Measurements from ENCODE around the gene FOXF1.

FOXF1 gene

GRCh38 chr16:86467490-86467889 is 42.8 kb upstream of the FOXF1 start:
- H3K4me3 ChIP-seq (ENCODE audit: low read length), result no peak overlapping the region
- no peak for TF ChIP-seq CTCF (IDR thresholded peaks at IDR 0.05; ENCODE audit: insufficient read depth, low read depth, low read length, missing control alignments)
- DNase-seq (ENCODE audit: low read depth), result no peak

GRCh38 chr16:86470964-86471363 is 39.4 kb upstream of the FOXF1 start:
- H3K4me3 ChIP-seq (ENCODE audit: low read length), result no peak overlapping the region
- no peak for TF ChIP-seq CTCF (IDR thresholded peaks at IDR 0.05; ENCODE audit: insufficient read depth, low read depth, low read length, missing control alignments)

GRCh38 chr16:86471896-86472295 is 38.4 kb upstream of the FOXF1 start:
- H3K4me3 ChIP-seq (ENCODE audit: low read length), result no peak overlapping the region
- no peak for TF ChIP-seq CTCF (IDR thresholded peaks at IDR 0.05; ENCODE audit: insufficient read depth, low read depth, low read length, missing control alignments)
- no peak for DNase-seq (ENCODE audit: low read depth)

More at GRCh38 chr16:86470964-86471363, 39.4 kb upstream of the FOXF1 start:
- no peak for DNase-seq (ENCODE audit: low read depth)

- TF ChIP-seq CTCF (IDR thresholded peaks at IDR 0.05; ENCODE audit: insufficient read depth, low read depth, low read length, missing control alignments), result no peak
- DNase-seq (ENCODE audit: low read depth), result no peak
- H3K4me3 ChIP-seq (ENCODE audit: low read length), result no peak overlapping the region
These were observed 38.0 kb upstream of the FOXF1 start for GRCh38 chr16:86472366-86472765.

GRCh38 chr16:86476956-86477534 is 33.3 kb upstream of the FOXF1 start:
- no peak for TF ChIP-seq CTCF (IDR thresholded peaks at IDR 0.05; ENCODE audit: insufficient read depth, low read depth, low read length, missing control alignments)
- DNase-seq (ENCODE audit: low read depth), result no peak
- no peak overlapping the region for H3K4me3 ChIP-seq (ENCODE audit: low read length)

- TF ChIP-seq CTCF (IDR thresholded peaks at IDR 0.05; ENCODE audit: insufficient read depth, low read depth, low read length, missing control alignments), result no peak
- no peak overlapping the region for H3K4me3 ChIP-seq (ENCODE audit: low read length)
- no peak for DNase-seq (ENCODE audit: low read depth)
These were observed 32.7 kb upstream of the FOXF1 start for GRCh38 chr16:86477642-86478041.

GRCh38 chr16:86478779-86479178 is 31.5 kb upstream of the FOXF1 start:
- H3K4me3 ChIP-seq (ENCODE audit: low read length), result no peak overlapping the region
- DNase-seq (ENCODE audit: low read depth), result no peak
- no peak for TF ChIP-seq CTCF (IDR thresholded peaks at IDR 0.05; ENCODE audit: insufficient read depth, low read depth, low read length, missing control alignments)
